ENCODE data around the gene USP7. TPM values are rescaled to one million over a fixed set of nuclear protein-coding genes. Genes with fewer than 3 reads are reported as not detected.

Gene USP7
- polyA plus RNA-seq, 1 of the 3 experiments (the other 2 are of a cell fraction), result 8.6 TPM

- peak overlapping the region; percentile 79 to 88 for H3K4me3 ChIP-seq (ENCODE audit: low read depth in 2 of 2, low read length in 1 of 2)
- ChIA-PET POLR2A (no interaction called here), CTCF (interaction anchor here (0.7 to 1.5 kb wide), 4 partner anchors 8 to 49 kb away, joined by 3 to 7 read pairs (median 4); no protein-coding TSS in a partner anchor)
- no peak for TF ChIP-seq CTCF (IDR thresholded peaks at IDR 0.05)
- TF ChIP-seq RAD21 (IDR thresholded peaks at IDR 0.05; ENCODE audit: low read length), result no peak
- TF ChIP-seq EP300 (IDR thresholded peaks at IDR 0.05; ENCODE audit: borderline replicate concordance in 1 of 2, low read depth in 1 of 2, low read length in 1 of 2), result no peak
- no peak for TF ChIP-seq FOXM1 (IDR thresholded peaks at IDR 0.05; ENCODE audit: low read depth)
- TF ChIP-seq RCOR1 (IDR thresholded peaks at IDR 0.05; ENCODE audit: low read length), result no peak
- no peak for TF ChIP-seq YY1 (IDR thresholded peaks at IDR 0.05; ENCODE audit: low read depth)
- TF ChIP-seq TEAD4 (IDR thresholded peaks at IDR 0.05; ENCODE audit: borderline replicate concordance, insufficient read depth), result no peak
- TF ChIP-seq CHD2 (IDR thresholded peaks at IDR 0.05; ENCODE audit: low read length, partially characterized antibody), result no peak
- H3K9me2 ChIP-seq, result no peaks in the 10 kb centered on the region
- peaks cover 34% of the 10 kb centered on the region for H4K20me1 ChIP-seq (ENCODE audit: insufficient read depth)
- H3K4me1 ChIP-seq (ENCODE audit: control insufficient read depth in 1 of 2, insufficient read depth in 2 of 2, low read depth in 1 of 2, low read length in 1 of 2), result peaks cover 23 to 29% of the 10 kb centered on the region in 2 experiments
- H3K9me3 ChIP-seq, result no peaks in the 10 kb centered on the region
- H3K4me2 ChIP-seq, result peak overlapping the region; percentile 73
- H3K27ac ChIP-seq (ENCODE audit: low read depth in 2 of 2, low read length in 1 of 2), result peak overlapping the region; percentile 48 to 54; a peak in 2 of 4 replicates
- no peaks in the 10 kb centered on the region for H3K36me3 ChIP-seq (replicated peaks in 1 of 2; ENCODE audit: control insufficient read depth in 1 of 2, insufficient read depth in 2 of 2, low read length in 1 of 2)
- H3K79me2 ChIP-seq (ENCODE audit: insufficient read depth), result peaks cover 36% of the 10 kb centered on the region
- peak overlapping the region; percentile 88; the same call in 1 of the 2 replicates for H2AFZ ChIP-seq (ENCODE audit: low read depth)
- H3K27me3 ChIP-seq (ENCODE audit: insufficient read depth), result no peaks in the 10 kb centered on the region
- WGBS (ENCODE audit: low lambda C conversion rate), result 69% methylated on average over 6 of the region's 6 CpGs
- peaks cover 10% of the 10 kb centered on the region for H3F3A ChIP-seq (replicated peaks; ENCODE audit: insufficient read depth)
- H3K9ac ChIP-seq, result peak overlapping the region; percentile 69; the same call in 1 of the 2 replicates
- DNase-seq, result no peak
Measured at GRCh38 chr16:8964462-8964861, 756 bp upstream of the USP7 start.

GRCh38 chr16:8963010-8963820 is 491 bp downstream of the USP7 start:
- ChIA-PET POLR2A (interaction anchor here (0.6 kb wide), 1 partner anchor 16 kb away, joined by 3 read pairs; no protein-coding TSS in a partner anchor), CTCF (interaction anchor here (0.6 to 2.9 kb wide), 5 partner anchors 25 to 50 kb away, joined by 3 to 16 read pairs (median 5); no protein-coding TSS in a partner anchor)
- WGBS (ENCODE audit: low lambda C conversion rate), result under 1% methylated on average over 25 of the region's 146 CpGs
- Histone ChIP-seq H3K27ac (ENCODE audit: low read depth in 2 of 2, low read length in 1 of 2) (peak overlapping the region in 1 of 2 experiments; percentile 77; a peak in 2 of 4 replicates), H3K27me3 (ENCODE audit: insufficient read depth) (no peaks in the 10 kb centered on the region), H3K9me2 (no peaks in the 10 kb centered on the region), H3K36me3 (replicated peaks in 1 of 2; ENCODE audit: control insufficient read depth in 1 of 2, insufficient read depth in 2 of 2, low read length in 1 of 2) (no peaks in the 10 kb centered on the region), H3K9ac (peak overlapping the region; percentile 77), H3K79me2 (ENCODE audit: insufficient read depth) (peaks cover 48% of the 10 kb centered on the region), H4K20me1 (ENCODE audit: insufficient read depth) (peaks cover 46% of the 10 kb centered on the region), H3K9me3 (no peaks in the 10 kb centered on the region), H3K4me1 (ENCODE audit: control insufficient read depth in 1 of 2, insufficient read depth in 2 of 2, low read depth in 1 of 2, low read length in 1 of 2) (peaks cover 34 to 41% of the 10 kb centered on the region in 2 experiments), H3F3A (replicated peaks; ENCODE audit: insufficient read depth) (peaks cover 15% of the 10 kb centered on the region), H3K4me3 (ENCODE audit: low read depth in 2 of 2, low read length in 1 of 2) (peak overlapping the region; percentile 69 to 88), H2AFZ (ENCODE audit: low read depth) (no peak overlapping the region), H3K4me2 (peak overlapping the region; percentile 85)
- peak; percentile 75 for DNase-seq
- TF ChIP-seq GATA2 (CRISPR knock-in tag; IDR thresholded peaks at IDR 0.05) (no peak), EZH2phosphoT487 (IDR thresholded peaks at IDR 0.05; ENCODE audit: borderline replicate concordance, low read depth) (no peak), EP300 (IDR thresholded peaks at IDR 0.05; ENCODE audit: borderline replicate concordance in 1 of 2, low read depth in 1 of 2, low read length in 1 of 2) (no peak), USF2 (IDR thresholded peaks at IDR 0.05; ENCODE audit: borderline replicate concordance, low read depth, low read length) (no peak), MXI1 (IDR thresholded peaks at IDR 0.05; ENCODE audit: low read depth, low read length) (no peak), MEF2A (IDR thresholded peaks at IDR 0.05; ENCODE audit: borderline replicate concordance, low read depth) (no peak), ZBTB33 (IDR thresholded peaks at IDR 0.05; ENCODE audit: borderline replicate concordance, low read depth) (no peak), MAX (IDR thresholded peaks at IDR 0.05; ENCODE audit: low read depth) (no peak), RAD21 (IDR thresholded peaks at IDR 0.05; ENCODE audit: low read length) (no peak), CHD2 (IDR thresholded peaks at IDR 0.05; ENCODE audit: low read length, partially characterized antibody) (no peak), POLR2AphosphoS5 (IDR thresholded peaks at IDR 0.05; ENCODE audit: low read depth, low read length) (no peak), RFX5 (IDR thresholded peaks at IDR 0.05; ENCODE audit: low read length) (no peak), RCOR1 (IDR thresholded peaks at IDR 0.05; ENCODE audit: low read length) (no peak), JUND (IDR thresholded peaks at IDR 0.05) (no peak)
